Measurements from ENCODE around the gene WTIP. TPM values are rescaled to one million over a fixed set of nuclear protein-coding genes. Genes with fewer than 3 reads are reported as not detected.

WTIP gene
- total RNA-seq, 1 experiment from 2014 or later = 32.5 TPM

- Histone ChIP-seq H3K9me3 (ENCODE audit: control insufficient read depth, low read depth, low read length) (no peaks in the 10 kb centered on the region), H2BK120ac (ENCODE audit: low read depth, low read length, poor library complexity, severe bottlenecking) (no peak overlapping the region), H4K20me1 (ENCODE audit: control insufficient read depth, insufficient read depth, insufficient read length) (no peaks in the 10 kb centered on the region), H2AK5ac (ENCODE audit: insufficient read length, low read length) (no peak overlapping the region), H3K79me1 (ENCODE audit: insufficient read depth, low read depth, low read length, poor library complexity, severe bottlenecking) (no peaks in the 10 kb centered on the region), H2BK20ac (ENCODE audit: low read depth, low read length, poor library complexity, severe bottlenecking) (no peak overlapping the region), H3K23me2 (ENCODE audit: insufficient read length, low read depth, low read length, poor library complexity, severe bottlenecking) (no peaks in the 10 kb centered on the region), H3T11ph (ENCODE audit: low read length) (no peak overlapping the region), H2BK12ac (ENCODE audit: insufficient read length, low read depth, low read length) (no peak overlapping the region), H3K18ac (ENCODE audit: insufficient read length, low read depth, low read length) (no peak overlapping the region), H3K56ac (ENCODE audit: insufficient read length, low read depth, low read length) (no peak overlapping the region), H3K4me2 (ENCODE audit: insufficient read depth, insufficient read length, low read length) (no peak overlapping the region), H3K4ac (ENCODE audit: low read depth, low read length) (no peak overlapping the region), H3K23ac (ENCODE audit: insufficient read length, low read depth, low read length) (no peak overlapping the region), H3K79me2 (ENCODE audit: insufficient read depth, low read length) (no peaks in the 10 kb centered on the region), H4K8ac (replicated peaks; ENCODE audit: insufficient read length, low read depth, low read length) (no peak overlapping the region), H3K27ac (ENCODE audit: insufficient read length, low read depth, low read length) (no peak overlapping the region), H3K4me1 (ENCODE audit: insufficient read depth, low read length) (no peaks in the 10 kb centered on the region), H3K9ac (ENCODE audit: extremely low read depth, insufficient read length, low read length) (no peak overlapping the region), H3K27me3 (ENCODE audit: insufficient read depth, low read length) (no peaks in the 10 kb centered on the region), H2BK5ac (ENCODE audit: insufficient read length, low read length) (no peak overlapping the region), H2AFZ (ENCODE audit: low read length) (no peak overlapping the region), H3K14ac (ENCODE audit: insufficient read depth, low read length) (no peak overlapping the region), H2BK15ac (ENCODE audit: low read depth, low read length) (no peak overlapping the region), H4K91ac (ENCODE audit: insufficient read length, low read depth, low read length) (no peak overlapping the region), H4K5ac (ENCODE audit: insufficient read length, low read depth, low read length) (no peak overlapping the region)
- no peaks in the 10 kb centered on the region; a peak in 1 of 7 replicates for H3K36me3 Mint-ChIP-seq (ENCODE audit: insufficient read depth in 1 of 3, low read depth in 3 of 3)
- no CpG with 5 or more reads among the region's 2 CpGs for WGBS (ENCODE audit: extremely low coverage, insufficient read length, low lambda C conversion rate)
- H3K27ac Mint-ChIP-seq = no peak overlapping the region
- H3K9me3 Mint-ChIP-seq = peaks cover 30 to 76% of the 10 kb centered on the region in 2 experiments
- TF ChIP-seq CTCF (conservative IDR thresholded peaks at IDR 0.05) = no peak
- no peak overlapping the region for H3K4me3 Mint-ChIP-seq
- H3K4me1 Mint-ChIP-seq = no peaks in the 10 kb centered on the region
- H3K27me3 Mint-ChIP-seq (ENCODE audit: low read depth) = peaks cover 30% of the 10 kb centered on the region
- no peak for DNase-seq
Observed at GRCh38 chr19:34539396-34539795, 57.8 kb downstream of the WTIP start.

All from H9 (cell line).